Measurements from ENCODE around the gene MT1M. TPM values are rescaled to one million over a fixed set of nuclear protein-coding genes. Genes with fewer than 3 reads are reported as not detected.

The MT1M gene
- total and polyA plus RNA-seq, 2 experiments from 2014 or later, result 8.2 to 15.2 TPM

- no peak for TF ChIP-seq EZH2 (IDR thresholded peaks at IDR 0.05; ENCODE audit: insufficient read depth, poor library complexity, severe bottlenecking)
- no peak for TF ChIP-seq EZH2phosphoT487 (IDR thresholded peaks at IDR 0.05; ENCODE audit: insufficient read depth, low read depth)
- Histone ChIP-seq H3K9me2 (ENCODE audit: insufficient read depth) (no peaks in the 10 kb centered on the region), H3K4me1 (ENCODE audit: insufficient read depth) (no peaks in the 10 kb centered on the region), H3K4me2 (ENCODE audit: unreplicated experiment) (no peak overlapping the region), H3K36me3 (ENCODE audit: low read depth) (no peaks in the 10 kb centered on the region), H3K9me3 (ENCODE audit: low read depth) (no peaks in the 10 kb centered on the region), H3K27ac (no peak overlapping the region), H3K79me2 (ENCODE audit: insufficient read depth) (no peaks in the 10 kb centered on the region), H3K9ac (no peak overlapping the region), H3K27me3 (replicated peaks; ENCODE audit: insufficient read depth) (peaks cover 12% of the 10 kb centered on the region), H3K4me3 (no peak overlapping the region), H2AFZ (no peak overlapping the region), H3F3A (ENCODE audit: insufficient read depth) (no peaks in the 10 kb centered on the region), H4K20me1 (ENCODE audit: insufficient read depth) (no peaks in the 10 kb centered on the region)
- in situ Hi-C loops (cut with MboI), result no loop called here
- DNase-seq, result no peak
- WGBS, 2 experiments (ENCODE audit: low coverage in 1 of 2, low lambda C conversion rate in 2 of 2, missing lambda C conversion rate in 2 of 2), result 56 to 70% methylated on average over 1 of the region's 1 CpG
Measured at GRCh38 chr16:56645311-56645710, 12.9 kb downstream of the MT1M start.

GRCh38 chr16:56645838-56646237 lies 13.4 kb downstream of the MT1M start:
- TF ChIP-seq EZH2 (IDR thresholded peaks at IDR 0.05; ENCODE audit: insufficient read depth, poor library complexity, severe bottlenecking) (no peak), EZH2phosphoT487 (IDR thresholded peaks at IDR 0.05; ENCODE audit: insufficient read depth, low read depth) (no peak)
- in situ Hi-C loops (cut with MboI), result no loop called here

DNA sequence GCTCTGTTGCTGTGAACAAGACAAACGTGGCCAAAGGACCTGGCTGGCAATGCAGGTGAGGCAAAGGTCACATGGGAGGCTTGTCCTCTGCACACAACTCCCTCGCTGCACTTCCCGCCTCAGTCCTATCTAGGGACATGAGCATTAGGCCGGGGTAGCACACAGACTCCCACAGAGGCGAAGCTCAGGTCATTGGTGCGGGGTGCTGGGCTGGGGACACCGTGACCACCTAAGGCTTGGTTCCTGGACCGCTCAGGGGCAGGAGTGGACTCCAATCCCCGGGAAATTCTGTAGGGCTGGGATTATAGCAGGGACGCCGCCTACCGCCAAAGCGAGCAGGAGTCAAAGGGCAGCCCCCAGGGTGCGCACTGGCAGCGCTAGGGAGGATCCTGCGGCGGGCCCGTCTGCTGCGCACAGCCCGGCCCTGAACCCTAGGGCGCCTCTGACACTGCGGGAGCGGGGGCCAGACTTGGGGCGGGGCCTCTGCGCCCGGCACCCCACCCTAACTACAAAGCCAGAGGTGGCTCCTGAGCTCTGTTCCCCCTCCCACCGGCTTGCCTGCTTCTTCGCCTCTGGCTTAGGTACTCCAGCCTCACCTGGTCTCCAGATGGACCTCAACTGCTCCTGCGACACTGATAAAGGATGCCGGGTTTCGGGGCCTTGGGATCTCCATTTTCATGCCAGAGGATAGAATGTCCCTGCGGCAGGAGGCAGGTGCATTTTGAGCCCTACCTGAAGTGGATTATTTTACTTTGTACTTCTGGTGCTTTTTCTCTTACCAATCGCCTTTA lies 15.4 kb downstream of the MT1M start:
- no peak for DNase-seq
- Histone ChIP-seq H3K4me3 (no peak overlapping the region), H3K9me2 (ENCODE audit: insufficient read depth) (no peaks in the 10 kb centered on the region), H4K20me1 (ENCODE audit: insufficient read depth) (no peaks in the 10 kb centered on the region), H3K9ac (no peak overlapping the region), H3F3A (ENCODE audit: insufficient read depth) (no peaks in the 10 kb centered on the region), H3K79me2 (ENCODE audit: insufficient read depth) (no peaks in the 10 kb centered on the region), H3K9me3 (ENCODE audit: low read depth) (no peaks in the 10 kb centered on the region), H3K27ac (no peak overlapping the region), H3K4me1 (ENCODE audit: insufficient read depth) (no peaks in the 10 kb centered on the region), H3K36me3 (ENCODE audit: low read depth) (no peaks in the 10 kb centered on the region), H3K27me3 (replicated peaks; ENCODE audit: insufficient read depth) (peaks cover 12% of the 10 kb centered on the region), H2AFZ (no peak overlapping the region), H3K4me2 (ENCODE audit: unreplicated experiment) (no peak overlapping the region)
- no peak for TF ChIP-seq EZH2 (IDR thresholded peaks at IDR 0.05; ENCODE audit: insufficient read depth, poor library complexity, severe bottlenecking)
- TF ChIP-seq EZH2phosphoT487 (IDR thresholded peaks at IDR 0.05; ENCODE audit: insufficient read depth, low read depth), result no peak
- in situ Hi-C loops (cut with MboI), result no loop called here
- WGBS, 2 experiments (ENCODE audit: low coverage in 1 of 2, low lambda C conversion rate in 2 of 2, missing lambda C conversion rate in 2 of 2), result 34 to 42% methylated on average over 22 to 30 of the region's 33 CpGs

More at GRCh38 chr16:56645838-56646237, 13.4 kb downstream of the MT1M start:
- no peak overlapping the region for H3K27ac ChIP-seq
- 0% methylated on average over 1 of the region's 1 CpG for WGBS, 2 experiments (ENCODE audit: low coverage in 1 of 2, low lambda C conversion rate in 2 of 2, missing lambda C conversion rate in 2 of 2)
- H3K4me3 ChIP-seq, result no peak overlapping the region
- H3K4me1 ChIP-seq (ENCODE audit: insufficient read depth), result no peaks in the 10 kb centered on the region
- no peaks in the 10 kb centered on the region for H3K9me3 ChIP-seq (ENCODE audit: low read depth)
- H3K9me2 ChIP-seq (ENCODE audit: insufficient read depth), result no peaks in the 10 kb centered on the region
- H3K36me3 ChIP-seq (ENCODE audit: low read depth), result no peaks in the 10 kb centered on the region
- H3F3A ChIP-seq (ENCODE audit: insufficient read depth), result no peaks in the 10 kb centered on the region
- no peak for DNase-seq
- H2AFZ ChIP-seq, result no peak overlapping the region
- no peaks in the 10 kb centered on the region for H4K20me1 ChIP-seq (ENCODE audit: insufficient read depth)
- peaks cover 12% of the 10 kb centered on the region for H3K27me3 ChIP-seq (replicated peaks; ENCODE audit: insufficient read depth)
- H3K4me2 ChIP-seq (ENCODE audit: unreplicated experiment), result no peak overlapping the region
- no peak overlapping the region for H3K9ac ChIP-seq
- H3K79me2 ChIP-seq (ENCODE audit: insufficient read depth), result no peaks in the 10 kb centered on the region

DNA sequence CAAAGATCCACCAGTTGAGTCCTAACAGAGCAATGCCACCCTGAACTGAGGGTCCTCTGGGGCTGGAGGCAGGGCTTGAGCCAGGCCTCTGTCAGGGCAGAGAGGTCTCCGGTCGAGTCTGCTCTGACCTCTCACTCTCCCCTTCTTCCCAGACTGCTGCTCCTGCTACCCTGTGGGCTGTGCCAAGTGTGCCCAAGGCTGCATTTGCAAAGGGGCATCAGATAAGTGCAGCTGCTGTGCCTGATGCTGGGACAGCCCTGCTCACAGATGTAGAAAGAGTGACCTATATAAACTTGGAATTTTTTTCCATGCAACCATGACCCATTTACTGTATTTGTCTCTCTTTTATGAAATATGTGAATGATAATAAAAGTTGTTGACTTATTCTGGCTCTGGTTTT lies 16.8 kb downstream of the MT1M start:
- Histone ChIP-seq H3K27me3 (replicated peaks; ENCODE audit: insufficient read depth) (peaks cover 12% of the 10 kb centered on the region), H3F3A (ENCODE audit: insufficient read depth) (no peaks in the 10 kb centered on the region), H3K9me3 (ENCODE audit: low read depth) (no peaks in the 10 kb centered on the region), H3K4me2 (ENCODE audit: unreplicated experiment) (no peak overlapping the region), H3K36me3 (ENCODE audit: low read depth) (no peaks in the 10 kb centered on the region), H2AFZ (no peak overlapping the region), H3K9me2 (ENCODE audit: insufficient read depth) (no peaks in the 10 kb centered on the region), H3K27ac (no peak overlapping the region), H3K79me2 (ENCODE audit: insufficient read depth) (no peaks in the 10 kb centered on the region), H3K4me3 (no peak overlapping the region), H4K20me1 (ENCODE audit: insufficient read depth) (no peaks in the 10 kb centered on the region), H3K9ac (no peak overlapping the region), H3K4me1 (ENCODE audit: insufficient read depth) (no peaks in the 10 kb centered on the region)
- in situ Hi-C loops (cut with MboI), result no loop called here
- DNase-seq, result no peak
- no peak for TF ChIP-seq EZH2phosphoT487 (IDR thresholded peaks at IDR 0.05; ENCODE audit: insufficient read depth, low read depth)
- no peak for TF ChIP-seq EZH2 (IDR thresholded peaks at IDR 0.05; ENCODE audit: insufficient read depth, poor library complexity, severe bottlenecking)
- WGBS, 2 experiments (ENCODE audit: low coverage in 1 of 2, low lambda C conversion rate in 2 of 2, missing lambda C conversion rate in 2 of 2), result 82 to 100% methylated on average over 2 of the region's 2 CpGs
